HEK293T (cell line): ENCODE measurements around the gene TBX2.

Experiments used
- CTCF ChIA-PET: fragments of 350-600 bp; formaldehyde crosslinking; extraction: SDS; loops from one replicate; lab custom pipeline; 2021; ENCODE audit warnings: antibody characterized with exemption, inconsistent platforms; lab: Yijun Ruan, JAX
- POLR2A ChIA-PET: fragments of 350-600 bp; formaldehyde crosslinking; extraction: SDS; loops from one replicate; lab custom pipeline; 2020; ENCODE audit warnings: antibody characterized with exemption, inconsistent platforms; lab: Yijun Ruan, JAX
- DNase-seq: peaks from one replicate; pipeline ENCODE4 v3.0.0; 2012; ENCODE audit warnings: mixed read lengths; ENCODE audit errors: extremely low spot score
- ARNT ChIP-seq: fragments of 450-650 bp; IDR thresholded peaks from 2 replicates; pipeline ENCODE4 v1.6.1; 2017; ENCODE audit warnings: mild to moderate bottlenecking
- BHLHE40 ChIP-seq: fragments of 450-650 bp; IDR thresholded peaks from 2 replicates; pipeline ENCODE4 v1.6.1; 2016; ENCODE audit warnings: mild to moderate bottlenecking, moderate library complexity, borderline replicate concordance
- CTBP1 ChIP-seq: fragments of 450-650 bp; IDR thresholded peaks from 2 replicates; pipeline ENCODE4 v1.6.1; 2016; ENCODE audit warnings: borderline replicate concordance
- ELF4 ChIP-seq: fragments of 450-650 bp; IDR thresholded peaks from 2 replicates; pipeline ENCODE4 v1.6.1; 2017; ENCODE audit warnings: antibody characterized with exemption
- FOXA1 ChIP-seq: fragments of 450-650 bp; IDR thresholded peaks from 2 replicates; pipeline ENCODE4 v1.6.1; 2016; ENCODE audit warnings: mild to moderate bottlenecking
- FOXK2 ChIP-seq: fragments of 450-650 bp; IDR thresholded peaks from 2 replicates; pipeline ENCODE4 v1.6.1; 2016; ENCODE audit warnings: mild to moderate bottlenecking
- FOXM1 ChIP-seq: fragments of 450-650 bp; IDR thresholded peaks from 2 replicates; pipeline ENCODE4 v1.6.1; 2017; ENCODE audit warnings: mild to moderate bottlenecking, borderline replicate concordance
- HDGF ChIP-seq: fragments of 450-650 bp; IDR thresholded peaks from 2 replicates; pipeline ENCODE4 v1.6.1; 2017; ENCODE audit warnings: antibody characterized with exemption, borderline replicate concordance
- L3MBTL2 ChIP-seq: fragments of 450-650 bp; conservative IDR thresholded peaks from 2 replicates; pipeline ENCODE4 v1.6.1; 2016; ENCODE audit warnings: mild to moderate bottlenecking
- LEF1 ChIP-seq: fragments of 450-650 bp; IDR thresholded peaks from 2 replicates; pipeline ENCODE4 v1.6.1; 2017; ENCODE audit warnings: mild to moderate bottlenecking, borderline replicate concordance
- NFRKB ChIP-seq: fragments of 450-650 bp; IDR thresholded peaks from 2 replicates; pipeline ENCODE4 v1.6.1; 2016; ENCODE audit warnings: mild to moderate bottlenecking, moderate library complexity
- SP1 ChIP-seq: fragments of 450-650 bp; IDR thresholded peaks from 2 replicates; pipeline ENCODE4 v1.6.1; 2017
- SUZ12 ChIP-seq: fragments of 450-650 bp; IDR thresholded peaks from 2 replicates; pipeline ENCODE4 v1.6.1; 2016; ENCODE audit warnings: mild to moderate bottlenecking
- TARDBP ChIP-seq: fragments of 450-650 bp; IDR thresholded peaks from 2 replicates; pipeline ENCODE4 v1.6.1; 2016
- ZNF384 ChIP-seq: fragments of 450-650 bp; IDR thresholded peaks from 2 replicates; pipeline ENCODE4 v1.6.1; 2016
- TF ChIP-seq, protein P1 (sequence below): fragments of 450-650 bp; IDR thresholded peaks from 2 replicates; pipeline ENCODE4 v1.6.1; 2016

TBX2 gene

GRCh38 chr17:61399131-61400065 is at the start of gene TBX2:
Gene TBX2 (plus strand): TSS chr17:61399843. CDS start chr17:61400177, 334 bp downstream.
- DNase-seq, result peak; percentile 89
- TF ChIP-seq FOXM1 (peak; percentile 66), CTBP1 (no peak), BHLHE40 (no peak), SP1 (no peak), L3MBTL2 (no peak)
- TF ChIP-seq, protein P1, sequence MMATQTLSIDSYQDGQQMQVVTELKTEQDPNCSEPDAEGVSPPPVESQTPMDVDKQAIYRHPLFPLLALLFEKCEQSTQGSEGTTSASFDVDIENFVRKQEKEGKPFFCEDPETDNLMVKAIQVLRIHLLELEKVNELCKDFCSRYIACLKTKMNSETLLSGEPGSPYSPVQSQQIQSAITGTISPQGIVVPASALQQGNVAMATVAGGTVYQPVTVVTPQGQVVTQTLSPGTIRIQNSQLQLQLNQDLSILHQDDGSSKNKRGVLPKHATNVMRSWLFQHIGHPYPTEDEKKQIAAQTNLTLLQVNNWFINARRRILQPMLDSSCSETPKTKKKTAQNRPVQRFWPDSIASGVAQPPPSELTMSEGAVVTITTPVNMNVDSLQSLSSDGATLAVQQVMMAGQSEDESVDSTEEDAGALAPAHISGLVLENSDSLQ, result peak; percentile 55; the same call in 1 of the 2 replicates
- CTCF ChIA-PET, result interaction anchor here (0.7 to 1.2 kb wide), 3 partner anchors 13 to 681 kb away, joined by 3 read pairs; no protein-coding TSS in a partner anchor
- POLR2A ChIA-PET, result interaction anchor here (0.5 to 2.2 kb wide), 5 partner anchors 9 to 520 kb away, joined by 3 to 9 read pairs (median 5); partner anchors contain the start of gene BRIP1

DNA sequence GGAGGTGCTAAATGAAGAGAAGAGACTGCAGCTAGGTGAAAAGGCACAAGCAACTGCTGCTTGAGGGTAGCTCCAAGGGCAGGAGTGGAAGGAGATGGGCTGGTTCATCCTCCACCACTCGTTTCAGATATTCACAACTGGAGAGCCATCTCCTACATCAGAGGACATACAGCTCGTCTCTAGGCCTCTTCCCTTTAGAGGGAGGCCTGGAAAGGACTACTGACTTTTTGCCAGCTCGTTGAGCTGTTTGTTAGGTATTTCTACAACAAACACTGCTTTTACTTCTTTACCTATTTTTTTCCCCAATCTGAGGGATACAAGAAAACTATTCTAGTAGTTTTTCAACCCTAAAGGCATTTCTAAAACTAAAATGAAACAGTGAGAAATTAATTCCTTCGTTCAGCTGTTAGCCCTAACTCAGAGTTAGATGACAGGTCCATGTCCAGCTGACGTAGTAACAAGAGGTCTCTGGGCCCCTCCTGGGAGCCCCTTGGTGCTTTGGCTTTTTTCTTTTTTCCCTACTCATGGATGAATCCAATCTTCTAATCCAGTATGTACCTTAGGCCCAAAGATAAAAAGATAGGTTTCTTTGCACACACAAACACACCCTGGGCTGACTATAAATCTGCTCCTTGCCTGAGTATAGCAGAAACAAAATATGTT is 47.8 kb upstream of the TBX2 start:
- ChIA-PET CTCF (no interaction called here), POLR2A (no interaction called here)

DNA sequence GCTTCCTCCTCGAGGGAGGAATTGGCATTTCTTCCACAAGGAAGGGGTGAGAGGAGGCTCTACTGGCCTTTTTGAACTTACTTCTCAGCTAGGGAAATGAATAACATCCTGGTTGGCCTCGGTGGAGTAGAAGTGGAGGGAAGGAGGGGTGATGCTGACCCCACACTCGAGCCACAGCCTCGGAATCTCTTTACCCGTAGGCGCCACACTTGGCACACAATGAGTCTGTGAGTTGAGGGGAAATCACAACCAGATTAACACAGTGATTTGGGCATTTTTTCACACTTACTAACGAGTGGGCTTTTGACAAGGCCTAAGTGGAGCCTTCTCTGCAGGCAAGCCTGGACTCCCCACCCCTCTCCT is 47.3 kb upstream of the TBX2 start:
- TF ChIP-seq SP1, result no peak
- TF ChIP-seq ELF4, result no peak
- TF ChIP-seq CTBP1, result no peak
- TF ChIP-seq, protein P1, result no peak
- ChIA-PET POLR2A (no interaction called here), CTCF (no interaction called here)
- DNase-seq, result no peak

More for the DNA sequence above, 47.8 kb upstream of the TBX2 start:
- TF ChIP-seq ARNT, result no peak
- no peak for TF ChIP-seq SP1
- no peak for TF ChIP-seq TARDBP
- TF ChIP-seq SUZ12, result no peak
- TF ChIP-seq, protein P1, result no peak
- TF ChIP-seq LEF1, result no peak
- TF ChIP-seq FOXA1, result no peak
- no peak for TF ChIP-seq BHLHE40
- no peak for TF ChIP-seq HDGF
- no peak for TF ChIP-seq FOXK2
- no peak for TF ChIP-seq ELF4
- TF ChIP-seq CTBP1, result no peak
- no peak for TF ChIP-seq ZNF384
- TF ChIP-seq L3MBTL2, result no peak
- no peak for TF ChIP-seq NFRKB
- TF ChIP-seq FOXM1, result no peak
- DNase-seq, result no peak

DNA sequence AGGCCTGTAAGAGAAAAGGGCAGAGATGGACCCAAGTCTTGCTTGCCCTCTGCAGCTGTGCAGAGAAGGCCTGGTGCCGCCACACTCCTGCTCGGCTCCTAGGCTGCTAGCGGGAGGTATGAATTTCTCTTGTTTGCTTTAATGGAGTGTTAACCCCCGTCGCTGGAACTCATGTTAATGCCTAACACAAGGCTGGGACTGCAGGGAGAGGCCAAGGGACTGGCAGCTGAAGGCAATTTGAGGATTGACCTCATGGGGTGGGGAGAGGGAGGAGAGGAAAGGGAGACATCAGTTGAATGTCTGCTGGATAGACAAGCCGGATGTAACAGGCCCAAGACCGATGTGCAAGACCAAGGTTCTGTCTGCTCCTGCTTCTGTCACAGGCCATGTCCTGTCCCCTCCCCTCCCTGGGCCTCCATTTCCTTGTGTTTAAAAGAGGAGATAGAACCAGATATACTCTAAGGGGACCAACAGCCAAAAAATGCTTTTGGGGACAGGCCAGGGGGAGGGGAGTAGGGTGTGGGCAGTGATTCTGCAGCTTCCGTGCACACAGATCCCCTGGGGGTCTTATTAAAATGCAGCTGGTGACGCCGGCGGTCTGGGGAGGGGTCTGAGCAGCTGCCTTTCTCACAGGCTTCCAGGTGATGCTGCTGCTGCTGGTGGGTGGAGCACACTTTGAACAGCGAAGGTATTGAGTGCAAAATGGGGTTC is 46.7 kb upstream of the TBX2 start:
- DNase-seq, result no peak
- no peak for TF ChIP-seq BHLHE40
- no peak for TF ChIP-seq CTBP1
- TF ChIP-seq FOXM1, result no peak
- no peak for TF ChIP-seq ARNT
- no peak for TF ChIP-seq ELF4
- no peak for TF ChIP-seq SUZ12
- no peak for TF ChIP-seq FOXA1
- no peak for TF ChIP-seq LEF1
- TF ChIP-seq FOXK2, result no peak
- TF ChIP-seq HDGF, result no peak
- ChIA-PET POLR2A (no interaction called here), CTCF (no interaction called here)

DNA sequence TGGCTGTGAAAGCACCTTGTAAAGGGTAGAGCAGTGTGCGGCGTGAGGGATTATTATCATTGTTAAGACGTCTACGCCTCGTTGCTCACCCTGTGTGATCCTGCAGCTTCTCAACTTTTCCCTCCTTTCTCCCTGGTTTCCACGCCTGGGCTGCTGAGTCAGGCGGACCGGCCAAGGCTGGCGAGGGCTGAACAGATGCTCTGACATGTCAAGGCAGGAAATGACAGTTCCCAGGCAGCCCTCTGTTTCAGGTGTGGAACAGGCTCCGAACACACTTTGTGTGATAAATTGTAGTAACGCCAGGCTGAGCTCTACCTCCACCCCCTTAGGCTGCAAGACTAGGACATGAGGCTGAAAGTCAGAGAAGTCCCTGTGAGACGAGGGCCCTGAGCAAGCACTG is 46.0 kb upstream of the TBX2 start:
- TF ChIP-seq ARNT (no peak), FOXA1 (no peak), CTBP1 (no peak), TARDBP (no peak), FOXK2 (no peak), FOXM1 (no peak), ELF4 (no peak), NFRKB (no peak), LEF1 (no peak), ZNF384 (no peak), SUZ12 (no peak), SP1 (no peak), HDGF (no peak), L3MBTL2 (no peak), BHLHE40 (no peak)
- TF ChIP-seq, protein P1, result no peak
- POLR2A ChIA-PET, result no interaction called here
- DNase-seq, result no peak
- CTCF ChIA-PET, result no interaction called here
